ENCODE data around the gene CDC42BPB.

CDC42BPB gene

DNA sequence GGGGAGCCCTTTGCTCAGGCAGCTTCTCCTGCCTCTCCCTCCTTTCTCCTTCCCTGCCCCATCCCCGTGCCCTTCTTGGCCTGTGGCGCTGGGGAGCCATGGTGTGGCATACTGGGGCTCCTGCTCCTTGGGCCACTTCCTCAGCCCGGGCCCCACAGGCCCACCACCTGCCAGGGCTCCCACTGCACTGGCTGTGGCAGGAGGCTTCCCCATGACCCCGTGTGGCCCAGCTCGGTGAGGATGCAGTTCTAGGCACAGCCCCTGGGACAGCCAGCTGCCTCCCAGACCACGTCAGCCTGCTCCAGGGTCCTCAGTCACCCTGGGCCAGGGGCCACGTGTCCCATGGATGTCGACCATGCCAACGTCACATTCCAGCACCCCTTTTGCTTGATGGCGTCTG lies 147.9 kb downstream of the CDC42BPB start:
- H3K4me3 Mint-ChIP-seq: no peak overlapping the region
- H3K27ac Mint-ChIP-seq: no peak overlapping the region
- no peaks in the 10 kb centered on the region for H3K27me3 Mint-ChIP-seq (ENCODE audit: low read depth)
- H3K9me3 Mint-ChIP-seq: no peaks in the 10 kb centered on the region
- H3K4me1 Mint-ChIP-seq (ENCODE audit: low read depth): no peaks in the 10 kb centered on the region
- H3K36me3 Mint-ChIP-seq (ENCODE audit: low read depth): peaks cover 14% of the 10 kb centered on the region
- no peak for DNase-seq (ENCODE audit: low spot score)

DNA sequence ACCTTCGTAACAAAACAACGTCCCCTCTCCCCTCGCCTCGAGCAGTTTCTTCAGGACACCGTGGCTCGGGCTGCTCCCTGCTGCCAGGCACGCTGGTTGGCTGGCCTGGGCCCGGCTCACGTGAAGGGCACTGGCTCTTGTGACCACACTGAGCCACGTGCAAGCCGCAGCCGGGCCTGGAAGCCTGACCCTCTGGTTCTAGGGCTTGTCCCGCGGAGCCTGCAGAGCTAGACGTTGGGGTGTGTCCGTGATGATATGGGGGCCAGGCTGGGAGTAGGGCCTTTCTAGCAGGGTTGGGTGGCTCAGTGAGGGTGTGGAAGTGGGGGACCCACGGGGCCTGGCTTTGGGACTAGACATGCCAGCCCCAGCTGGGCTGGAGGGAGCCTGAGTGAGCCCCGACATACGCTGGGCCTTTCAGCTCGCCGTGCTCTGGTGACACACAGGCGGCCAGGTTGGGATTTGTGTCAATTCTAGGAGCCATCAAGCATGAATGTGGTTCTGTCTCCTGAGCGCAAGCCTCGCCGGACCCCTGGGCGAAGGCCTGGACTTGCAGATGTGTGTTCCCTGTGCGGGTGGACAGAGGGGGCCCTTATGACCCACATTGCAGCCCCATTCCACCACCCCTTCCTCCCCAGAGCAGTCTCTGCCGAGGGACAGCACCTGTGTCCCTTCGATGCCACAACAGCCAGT lies 148.4 kb downstream of the CDC42BPB start:
- H3K36me3 Mint-ChIP-seq (ENCODE audit: low read depth): peaks cover 19% of the 10 kb centered on the region
- no peak overlapping the region for H3K27ac Mint-ChIP-seq
- no peaks in the 10 kb centered on the region for H3K27me3 Mint-ChIP-seq (ENCODE audit: low read depth)

DNA sequence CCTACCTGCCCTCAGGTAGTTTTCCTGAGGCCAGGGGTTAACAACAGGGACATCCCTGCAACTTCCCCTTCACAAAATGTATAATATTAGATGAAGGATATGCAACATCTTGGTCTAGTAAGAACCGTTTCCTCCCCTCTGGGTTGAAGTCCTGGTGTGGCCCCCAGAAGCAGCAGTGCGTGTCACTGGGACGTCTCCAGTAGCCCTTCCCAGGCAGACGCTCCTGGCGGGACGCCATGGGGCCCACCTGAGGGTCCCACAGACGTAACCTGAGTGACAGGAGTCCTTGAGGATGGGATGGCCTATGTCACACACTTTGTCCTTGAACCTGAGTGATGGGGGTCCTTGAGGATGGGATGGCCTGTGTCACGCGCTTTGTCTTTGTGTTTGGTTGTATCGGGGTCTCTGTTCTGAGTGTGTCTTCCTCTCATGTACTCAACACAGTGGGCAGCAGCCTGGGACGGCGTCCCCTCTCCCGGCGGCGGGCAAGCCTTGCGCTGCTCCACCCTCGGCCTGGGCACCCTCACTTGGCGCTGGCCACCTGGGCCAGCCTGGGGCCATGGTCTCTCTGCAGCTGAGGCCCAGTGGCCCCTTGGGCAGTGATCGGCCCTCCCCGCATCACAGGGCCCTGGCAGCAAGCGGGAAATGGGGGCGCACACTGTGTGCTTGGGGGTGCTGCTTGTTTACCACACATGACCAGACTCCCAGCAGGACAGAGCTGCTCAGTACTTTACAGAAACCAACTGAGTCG lies 149.2 kb downstream of the CDC42BPB start:
- H3K27ac Mint-ChIP-seq: no peak overlapping the region
- peaks cover 25% of the 10 kb centered on the region for H3K36me3 Mint-ChIP-seq (ENCODE audit: low read depth)

More for the DNA sequence above, 148.4 kb downstream of the CDC42BPB start:
- Mint-ChIP-seq H3K9me3 (no peaks in the 10 kb centered on the region), H3K4me3 (no peak overlapping the region), H3K4me1 (ENCODE audit: low read depth) (no peaks in the 10 kb centered on the region)
- DNase-seq (ENCODE audit: low spot score): no peak

DNA sequence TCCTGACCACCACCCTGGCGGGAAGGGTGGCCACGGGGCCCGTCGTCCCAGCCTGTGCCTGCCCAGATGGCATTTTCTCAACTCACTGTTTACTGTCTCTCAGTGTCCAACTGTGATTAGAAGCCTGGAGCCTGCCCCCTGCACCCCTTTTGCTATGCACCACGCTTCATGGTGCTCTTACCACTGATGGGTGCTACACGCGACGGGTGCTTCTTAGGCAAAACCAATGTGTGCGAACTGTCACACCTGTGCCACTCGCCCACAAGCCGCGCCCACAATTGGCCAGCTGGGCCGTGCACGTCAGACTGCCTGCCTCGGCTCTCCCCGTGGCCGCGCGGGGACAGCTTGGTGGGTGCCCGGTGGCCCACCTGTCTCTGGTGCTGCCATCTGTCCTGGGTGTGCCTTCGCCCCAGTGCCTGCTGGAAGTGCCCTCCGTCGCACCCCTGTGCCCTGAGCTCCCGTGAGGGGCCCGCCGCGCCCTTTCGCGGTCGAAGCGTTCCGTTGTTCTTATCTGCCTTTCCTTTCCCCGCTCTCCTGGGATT lies 150.0 kb downstream of the CDC42BPB start:
- no peak overlapping the region for H3K27ac Mint-ChIP-seq
- DNase-seq (ENCODE audit: low spot score): no peak
- peaks cover 30% of the 10 kb centered on the region for H3K36me3 Mint-ChIP-seq (ENCODE audit: low read depth)
- no peaks in the 10 kb centered on the region for H3K9me3 Mint-ChIP-seq
- H3K27me3 Mint-ChIP-seq (ENCODE audit: low read depth): no peaks in the 10 kb centered on the region
- H3K4me1 Mint-ChIP-seq (ENCODE audit: low read depth): no peaks in the 10 kb centered on the region
- no peak overlapping the region for H3K4me3 Mint-ChIP-seq

More for the DNA sequence above, 149.2 kb downstream of the CDC42BPB start:
- Mint-ChIP-seq H3K4me3 (no peak overlapping the region), H3K9me3 (no peaks in the 10 kb centered on the region), H3K27me3 (ENCODE audit: low read depth) (no peaks in the 10 kb centered on the region), H3K4me1 (ENCODE audit: low read depth) (no peaks in the 10 kb centered on the region)
- no peak for DNase-seq (ENCODE audit: low spot score)

DNA sequence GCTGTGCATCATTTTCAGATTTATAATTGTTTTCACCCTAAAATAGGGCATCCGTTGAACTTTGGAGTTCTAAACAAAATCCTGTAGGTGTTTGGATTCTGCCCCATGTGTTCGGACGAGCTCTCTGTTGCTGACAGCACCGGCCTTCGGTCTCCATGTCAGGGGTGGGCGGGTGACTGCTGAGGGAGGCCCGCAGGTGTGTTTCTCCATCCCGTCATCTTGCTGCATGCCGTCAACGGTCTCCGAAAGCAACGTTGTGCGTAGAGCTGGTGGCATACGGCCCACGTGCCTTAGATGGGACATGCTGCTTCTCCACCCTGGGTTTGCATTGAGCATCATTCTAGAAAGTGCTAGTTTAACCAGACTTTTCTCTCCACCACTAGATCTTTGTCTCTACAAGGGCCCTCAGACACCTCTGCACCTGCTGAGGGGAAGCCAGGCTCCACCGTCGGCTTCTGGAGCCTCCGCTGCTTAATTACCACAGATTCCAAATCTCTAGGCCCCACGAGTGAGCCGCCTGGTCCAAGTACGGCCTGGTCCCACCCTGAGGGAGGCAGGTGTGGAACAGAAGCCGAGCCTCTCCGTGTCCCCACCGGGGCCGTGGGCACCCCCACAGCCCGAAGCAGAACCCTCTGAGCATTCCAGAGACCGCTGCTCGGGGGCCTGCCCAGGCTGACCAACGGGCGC lies 150.6 kb downstream of the CDC42BPB start:
- Mint-ChIP-seq H3K9me3 (no peaks in the 10 kb centered on the region), H3K27ac (no peak overlapping the region), H3K4me1 (ENCODE audit: low read depth) (no peaks in the 10 kb centered on the region), H3K36me3 (ENCODE audit: low read depth) (peaks cover 30% of the 10 kb centered on the region), H3K4me3 (no peak overlapping the region), H3K27me3 (ENCODE audit: low read depth) (no peaks in the 10 kb centered on the region)
- no peak for DNase-seq (ENCODE audit: low spot score)

DNA sequence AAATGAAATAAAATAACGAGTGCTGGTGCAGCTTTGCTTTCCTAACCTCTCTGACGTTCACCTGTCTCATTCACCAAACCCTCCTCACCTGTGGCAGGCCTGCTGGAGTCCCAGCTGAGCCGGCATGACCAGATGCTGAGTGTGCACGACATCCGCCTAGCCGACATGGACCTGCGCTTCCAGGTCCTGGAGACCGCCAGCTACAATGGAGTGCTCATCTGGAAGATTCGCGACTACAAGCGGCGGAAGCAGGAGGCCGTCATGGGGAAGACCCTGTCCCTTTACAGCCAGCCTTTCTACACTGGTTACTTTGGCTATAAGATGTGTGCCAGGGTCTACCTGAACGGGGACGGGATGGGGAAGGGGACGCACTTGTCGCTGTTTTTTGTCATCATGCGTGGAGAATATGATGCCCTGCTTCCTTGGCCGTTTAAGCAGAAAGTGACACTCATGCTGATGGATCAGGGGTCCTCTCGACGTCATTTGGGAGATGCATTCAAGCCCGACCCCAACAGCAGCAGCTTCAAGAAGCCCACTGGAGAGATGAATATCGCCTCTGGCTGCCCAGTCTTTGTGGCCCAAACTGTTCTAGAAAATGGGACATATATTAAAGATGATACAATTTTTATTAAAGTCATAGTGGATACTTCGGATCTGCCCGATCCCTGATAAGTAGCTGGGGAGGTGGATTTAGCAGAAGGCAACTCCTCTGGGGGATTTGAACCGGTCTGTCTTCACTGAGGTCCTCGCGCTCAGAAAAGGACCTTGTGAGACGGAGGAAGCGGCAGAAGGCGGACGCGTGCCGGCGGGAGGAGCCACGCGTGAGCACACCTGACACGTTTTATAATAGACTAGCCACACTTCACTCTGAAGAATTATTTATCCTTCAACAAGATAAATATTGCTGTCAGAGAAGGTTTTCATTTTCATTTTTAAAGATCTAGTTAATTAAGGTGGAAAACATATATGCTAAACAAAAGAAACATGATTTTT lies 151.9 kb downstream of the CDC42BPB start:
- H3K9me3 Mint-ChIP-seq: no peaks in the 10 kb centered on the region
- DNase-seq (ENCODE audit: low spot score): no peak
- H3K4me1 Mint-ChIP-seq (ENCODE audit: low read depth): peaks cover 4% of the 10 kb centered on the region
- H3K27ac Mint-ChIP-seq: no peak overlapping the region
- peaks cover 36% of the 10 kb centered on the region for H3K36me3 Mint-ChIP-seq (ENCODE audit: low read depth)
- no peak overlapping the region for H3K4me3 Mint-ChIP-seq
- no peaks in the 10 kb centered on the region for H3K27me3 Mint-ChIP-seq (ENCODE audit: low read depth)

DNA sequence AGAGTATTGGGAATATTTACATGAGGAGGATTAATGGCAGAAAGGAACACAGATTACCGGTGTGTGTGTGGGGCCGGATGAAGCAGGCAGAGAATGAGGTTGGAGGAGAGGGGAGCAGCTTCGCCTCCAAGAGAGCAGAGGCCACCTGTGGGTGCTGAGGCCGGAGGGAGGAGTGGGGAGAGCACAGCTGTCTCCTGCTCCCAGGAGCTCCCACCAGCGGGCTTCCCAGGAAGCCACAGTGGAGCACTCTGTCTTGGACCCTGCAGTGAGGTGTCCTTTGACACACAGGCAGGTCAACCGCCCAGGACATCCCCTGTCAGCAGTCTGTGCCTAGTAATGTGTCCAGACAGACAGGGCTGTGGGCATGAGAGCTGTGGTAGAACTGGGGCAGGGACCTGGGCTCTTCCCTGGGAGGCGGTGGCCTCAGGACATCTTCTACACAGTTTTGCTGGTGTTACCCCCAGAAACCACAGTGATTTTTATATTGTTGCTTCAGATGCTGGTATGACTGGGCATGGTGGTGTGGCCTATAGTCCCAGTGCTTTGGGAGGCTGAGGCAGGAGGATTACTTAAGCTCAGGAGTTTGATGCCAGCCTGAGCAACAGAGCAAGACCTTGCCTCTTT lies 153.3 kb downstream of the CDC42BPB start:
- DNase-seq (ENCODE audit: low spot score): no peak
- H3K9me3 Mint-ChIP-seq: no peaks in the 10 kb centered on the region
- H3K4me1 Mint-ChIP-seq (ENCODE audit: low read depth): peaks cover 4% of the 10 kb centered on the region
- H3K36me3 Mint-ChIP-seq (ENCODE audit: low read depth): peaks cover 39% of the 10 kb centered on the region
- H3K27me3 Mint-ChIP-seq (ENCODE audit: low read depth): no peaks in the 10 kb centered on the region
- no peak overlapping the region for H3K27ac Mint-ChIP-seq
- no peak overlapping the region for H3K4me3 Mint-ChIP-seq

DNA sequence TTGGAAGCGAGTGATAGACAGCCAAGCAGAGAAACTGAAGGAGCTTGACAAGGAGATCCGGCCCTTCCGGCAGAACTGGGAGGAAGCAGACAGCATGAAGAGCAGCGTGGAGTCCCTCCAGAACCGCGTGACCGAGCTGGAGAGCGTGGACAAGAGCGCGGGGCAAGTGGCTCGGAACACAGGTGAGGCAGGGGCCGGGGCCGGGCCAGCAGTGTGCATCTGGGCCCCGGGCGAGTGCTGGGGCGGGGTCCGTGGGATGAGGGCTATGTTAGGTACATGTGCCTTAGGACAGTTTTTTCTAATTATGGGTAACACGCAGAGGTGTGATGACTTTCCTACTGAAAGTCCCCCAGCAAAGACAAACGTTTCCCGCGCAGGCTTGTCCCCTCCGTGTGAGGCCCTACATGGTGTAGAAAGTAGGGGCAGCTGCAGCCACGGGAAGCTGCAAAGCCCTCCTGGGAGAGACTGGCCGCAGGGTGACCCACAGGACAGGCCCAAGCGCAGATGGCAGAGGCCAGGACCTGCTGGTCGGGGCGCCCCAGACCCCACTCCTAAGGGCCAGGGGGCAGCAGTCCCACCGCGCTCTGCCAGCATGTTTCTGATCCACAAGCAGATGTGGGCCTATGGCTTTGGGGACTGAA lies 154.0 kb downstream of the CDC42BPB start:
- H3K4me3 Mint-ChIP-seq: no peak overlapping the region
- H3K4me1 Mint-ChIP-seq (ENCODE audit: low read depth): peaks cover 6% of the 10 kb centered on the region
- peaks cover 43% of the 10 kb centered on the region for H3K36me3 Mint-ChIP-seq (ENCODE audit: low read depth)
- no peak overlapping the region for H3K27ac Mint-ChIP-seq
- no peaks in the 10 kb centered on the region for H3K27me3 Mint-ChIP-seq (ENCODE audit: low read depth)
- no peaks in the 10 kb centered on the region for H3K9me3 Mint-ChIP-seq
- DNase-seq (ENCODE audit: low spot score): no peak

DNA sequence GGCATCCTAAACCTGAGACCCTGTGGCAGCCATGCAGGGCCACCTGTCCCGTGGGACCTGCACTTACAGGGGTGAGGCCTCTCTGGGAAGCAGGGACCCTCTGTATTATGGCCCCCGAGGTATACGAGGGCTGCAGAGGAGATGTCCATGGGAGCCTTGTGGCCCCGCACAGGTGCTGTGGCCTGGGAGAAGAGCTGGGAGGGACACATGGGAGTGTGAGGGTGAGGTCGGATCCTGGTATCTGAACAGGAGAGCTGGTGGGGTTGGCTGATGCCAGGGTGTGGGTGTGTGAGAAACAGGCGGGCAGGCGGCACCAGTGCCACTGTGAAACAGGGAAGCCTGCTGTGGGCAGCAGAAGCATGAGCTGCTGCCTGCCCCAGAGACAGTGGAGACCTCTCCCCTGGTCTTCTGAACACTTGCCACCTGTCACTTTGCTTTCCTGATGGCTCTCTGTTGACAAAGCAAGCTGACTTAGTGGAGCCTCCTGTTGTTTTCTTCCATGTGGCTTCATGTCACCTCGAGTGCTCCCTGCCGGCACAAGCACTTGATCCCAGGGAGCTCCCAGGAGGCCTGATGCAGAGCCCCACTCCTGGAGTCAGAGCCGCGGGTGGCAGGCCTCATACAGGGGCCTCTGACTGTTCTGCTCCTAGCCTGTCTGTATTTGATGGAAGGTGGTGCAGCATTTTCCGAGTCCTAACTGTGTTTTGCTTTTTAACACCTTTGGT lies 154.7 kb downstream of the CDC42BPB start:
- H3K4me3 Mint-ChIP-seq: no peak overlapping the region
- no peaks in the 10 kb centered on the region for H3K9me3 Mint-ChIP-seq
- DNase-seq (ENCODE audit: low spot score): no peak
- no peaks in the 10 kb centered on the region for H3K27me3 Mint-ChIP-seq (ENCODE audit: low read depth)
- H3K36me3 Mint-ChIP-seq (ENCODE audit: low read depth): peaks cover 43% of the 10 kb centered on the region
- H3K27ac Mint-ChIP-seq: peak overlapping the region; percentile 36
- peaks cover 8% of the 10 kb centered on the region for H3K4me1 Mint-ChIP-seq (ENCODE audit: low read depth)

DNA sequence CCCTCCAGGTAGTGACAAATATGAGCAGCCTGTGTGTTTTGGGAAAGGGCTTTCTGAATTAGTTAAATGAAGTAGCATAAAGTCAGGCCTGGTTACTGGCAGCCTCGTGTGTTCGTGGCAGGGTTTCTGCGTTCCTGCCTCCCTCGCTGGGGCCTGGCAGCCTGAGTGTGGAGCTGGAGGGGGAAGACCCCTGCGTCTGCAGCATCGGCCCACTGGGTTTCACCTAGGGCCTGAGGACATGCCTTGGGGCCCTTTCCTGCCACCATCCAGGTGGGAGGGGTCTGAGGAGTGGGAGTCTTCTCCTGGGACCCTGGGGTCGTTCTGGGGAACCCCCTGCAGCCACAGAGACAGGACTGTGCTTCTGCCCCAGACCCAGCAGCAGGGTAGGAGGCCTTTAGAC lies 155.3 kb downstream of the CDC42BPB start:
- Mint-ChIP-seq H3K4me3 (no peak overlapping the region), H3K27me3 (ENCODE audit: low read depth) (no peaks in the 10 kb centered on the region), H3K36me3 (ENCODE audit: low read depth) (peaks cover 42% of the 10 kb centered on the region), H3K27ac (no peak overlapping the region), H3K4me1 (ENCODE audit: low read depth) (peaks cover 8% of the 10 kb centered on the region), H3K9me3 (no peaks in the 10 kb centered on the region)
- no peak for DNase-seq (ENCODE audit: low spot score)

DNA sequence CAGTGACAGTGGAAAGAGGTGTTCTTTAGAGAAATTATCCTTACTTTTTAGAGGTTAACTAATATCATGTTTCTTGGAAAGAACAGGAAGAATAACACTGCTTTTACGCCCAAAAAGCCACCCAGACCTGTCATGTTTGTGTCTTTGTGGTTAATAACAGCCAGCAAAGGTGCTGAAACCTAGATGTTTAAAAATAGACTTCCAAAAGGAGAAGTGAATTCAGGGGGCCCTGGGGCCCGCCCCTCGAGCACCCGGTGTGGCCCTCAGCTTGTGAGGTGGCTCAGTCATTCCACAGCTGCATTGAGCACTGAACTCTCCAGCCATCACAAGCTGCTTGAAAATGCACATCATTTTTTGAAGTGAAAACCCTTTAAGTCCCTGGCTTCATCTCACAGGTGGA lies 155.7 kb downstream of the CDC42BPB start:
- H3K4me1 Mint-ChIP-seq (ENCODE audit: low read depth): peaks cover 8% of the 10 kb centered on the region
- H3K4me3 Mint-ChIP-seq: no peak overlapping the region
- peaks cover 40% of the 10 kb centered on the region for H3K36me3 Mint-ChIP-seq (ENCODE audit: low read depth)
- no peak for DNase-seq (ENCODE audit: low spot score)
- H3K27me3 Mint-ChIP-seq (ENCODE audit: low read depth): no peaks in the 10 kb centered on the region
- no peaks in the 10 kb centered on the region for H3K9me3 Mint-ChIP-seq
- H3K27ac Mint-ChIP-seq: peak overlapping the region; percentile 60

All from T-helper 2 cell treated with Interferon-gamma antibody and Interleukin-4, amounts not matched to agents 5 μg/mL and 100 μg/mL, for 36 hours (primary cell).